Thymus (tissue), 11 donors: Measurements from ENCODE around the gene LPCAT1. TPM values are rescaled to one million over a fixed set of nuclear protein-coding genes. Genes with fewer than 3 reads are reported as not detected.
A peak's percentile ranks its signal among the peaks of the same experiment; 100 is the strongest.

Experiments used
- DNase-seq, 9 donors: peaks; one replicate each; pipeline ENCODE4 v3.0.0-alpha.2; 2013; ENCODE audit warnings: low spot score in 9 of 9, low read depth in 6 of 9, missing footprints in 1 of 9
- H3K27ac ChIP-seq, 2 donors: one replicate each; pipeline ENCODE4 v1.5.1; 2013; ENCODE audit warnings: control low read depth in 1 of 2, low read depth in 1 of 2, low read length in 1 of 2, mild to moderate bottlenecking in 1 of 2, moderate library complexity in 1 of 2
- H3K27me3 ChIP-seq, 2 donors: one replicate each; pipeline ENCODE4 v1.5.1; 2013; ENCODE audit warnings: low read length in 1 of 2; ENCODE audit not compliant: control insufficient read depth in 2 of 2, insufficient read depth in 1 of 2
- H3K36me3 ChIP-seq, 2 donors: one replicate each; pipeline ENCODE4 v1.5.1; 2013; ENCODE audit warnings: low read length in 1 of 2, mild to moderate bottlenecking in 1 of 2, moderate library complexity in 1 of 2; ENCODE audit not compliant: control insufficient read depth in 2 of 2, insufficient read depth in 2 of 2
- H3K4me1 ChIP-seq, 2 donors: one replicate each; pipeline ENCODE4 v1.5.1; 2013; ENCODE audit warnings: low read length in 2 of 2; ENCODE audit not compliant: control insufficient read depth in 2 of 2, insufficient read depth in 2 of 2
- H3K4me3 ChIP-seq, 2 donors: one replicate each; pipeline ENCODE4 v1.5.1; 2013; ENCODE audit warnings: low read length in 2 of 2, control low read depth in 1 of 2, mild to moderate bottlenecking in 1 of 2
- H3K9me3 ChIP-seq, 2 donors: one replicate each; pipeline ENCODE4 v1.5.1; 2013; ENCODE audit warnings: low read length in 1 of 2, mild to moderate bottlenecking in 1 of 2; ENCODE audit not compliant: control insufficient read depth in 2 of 2, insufficient read depth in 1 of 2
- WGBS: extraction: QIAGEN DNeasy Blood & Tissue Kit; methylation state at CpG from one replicate; pipeline ENCODE4 v1.1.7; 2013; 5-methylcytosine and 5-hydroxymethylcytosine counted together
- polyA plus RNA-seq: library from polyadenylated mRNA; stranded (reverse); fragments of 200-250 nt; gene quantifications from one replicate; pipeline ENCODE4 v1.2.3, GENCODE V29; 2013
- total RNA-seq: library from RNA; stranded (reverse); fragments of 120-200 nt; gene quantifications from one replicate; pipeline ENCODE4 v1.2.4, GENCODE V29; 2013
- donor health status: healthy.

LPCAT1 gene
- total and polyA plus RNA-seq, 2 donors, result 16.8 to 50.5 TPM

DNA sequence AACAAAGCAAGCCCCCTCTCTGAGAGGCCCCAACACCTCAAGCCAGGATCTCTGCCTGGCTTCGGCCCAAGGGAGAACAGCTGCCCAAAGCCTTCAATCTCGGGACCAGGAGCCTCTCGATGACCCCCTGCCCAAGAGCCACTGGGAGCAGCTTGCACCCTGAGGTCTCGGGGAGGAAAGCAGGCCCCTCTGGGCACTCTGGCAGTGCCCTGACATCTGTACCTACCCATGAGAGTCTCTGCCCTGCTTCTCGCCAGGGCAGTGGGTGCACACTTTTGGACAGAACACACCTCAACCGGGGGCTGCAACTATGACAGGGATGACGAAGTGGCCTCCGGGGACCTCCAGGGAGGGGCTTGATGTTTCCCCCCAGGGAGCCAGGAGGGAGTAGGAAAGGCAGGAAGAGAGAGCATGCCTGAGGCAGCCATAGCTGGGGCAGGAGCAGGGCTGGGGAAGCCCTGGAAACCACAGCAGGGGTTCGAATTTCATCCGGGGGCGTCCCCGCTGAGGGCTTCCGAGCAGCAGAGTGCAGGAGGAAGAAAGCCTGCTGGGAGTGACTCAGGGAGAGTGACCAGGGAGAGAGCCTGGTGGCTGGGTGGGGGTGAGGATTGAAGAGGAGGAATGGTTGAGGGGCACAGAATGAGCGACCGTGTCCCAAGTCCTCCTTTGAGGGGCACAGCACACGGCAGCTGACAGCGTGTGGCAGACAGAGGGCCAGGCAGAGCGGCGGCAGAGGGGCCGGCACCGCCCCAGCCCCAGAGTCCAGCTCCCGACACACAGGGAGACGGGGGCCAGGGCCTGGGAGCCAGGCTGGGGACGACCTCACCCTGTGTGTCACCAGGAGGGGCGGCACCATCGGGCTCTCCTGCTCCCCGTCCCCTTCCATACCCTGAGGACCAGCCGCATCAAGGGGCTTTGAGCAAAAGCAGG is 1.8 kb downstream of the LPCAT1 start:
- peaks cover 9 to 14% of the 10 kb centered on the region in 2 donors for H3K4me1 ChIP-seq
- DNase-seq, result no peak
- peak overlapping the region in 1 of 2 donors; percentile 35 for H3K4me3 ChIP-seq
- peaks cover 19 to 20% of the 10 kb centered on the region in 2 donors for H3K36me3 ChIP-seq
- peaks cover 0 to 12% of the 10 kb centered on the region in 2 donors for H3K27me3 ChIP-seq
- WGBS, result 91% methylated on average over 28 of the region's 28 CpGs
- H3K27ac ChIP-seq, result no peak overlapping the region
- H3K9me3 ChIP-seq, result no peaks in the 10 kb centered on the region

DNA sequence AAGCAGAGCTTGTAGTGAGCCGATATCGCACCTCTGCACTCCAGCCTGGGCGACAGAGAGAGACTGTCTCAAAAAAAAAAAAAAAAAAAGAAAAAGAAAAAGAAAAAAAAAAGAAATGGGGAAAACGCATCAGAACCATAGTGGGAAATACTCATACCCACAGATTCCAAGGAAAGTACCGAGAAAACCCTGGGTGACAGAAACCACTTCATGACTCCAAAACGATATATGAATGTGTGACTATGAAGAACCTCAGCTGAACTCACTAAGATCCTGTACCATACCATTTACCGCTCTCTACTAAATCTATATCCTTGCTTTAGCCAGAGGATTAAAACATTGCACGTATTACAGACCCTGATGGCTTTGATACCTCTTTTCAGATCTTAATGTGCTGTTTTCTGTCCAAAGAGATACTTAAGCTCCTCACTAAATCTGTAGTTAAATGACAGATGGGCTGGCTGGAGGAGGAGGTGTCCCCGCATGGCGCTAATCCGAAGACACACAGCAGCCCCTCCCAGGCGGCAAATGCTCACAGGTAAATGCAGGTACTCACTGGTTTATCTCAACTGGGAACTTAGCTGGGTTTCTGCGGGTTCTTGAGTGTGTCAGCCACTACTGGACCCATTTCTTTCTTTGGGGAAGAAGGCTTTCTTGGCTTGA is 2.8 kb downstream of the LPCAT1 start:
- no peak overlapping the region for H3K4me3 ChIP-seq
- no peak overlapping the region for H3K27ac ChIP-seq
- peaks cover 9 to 20% of the 10 kb centered on the region in 2 donors for H3K4me1 ChIP-seq
- DNase-seq, result no peak
- WGBS, result 98% methylated on average over 13 of the region's 13 CpGs
- no peaks in the 10 kb centered on the region for H3K9me3 ChIP-seq
- H3K36me3 ChIP-seq, result peaks cover 19 to 20% of the 10 kb centered on the region in 2 donors
- H3K27me3 ChIP-seq, result peaks cover 0 to 12% of the 10 kb centered on the region in 2 donors

DNA sequence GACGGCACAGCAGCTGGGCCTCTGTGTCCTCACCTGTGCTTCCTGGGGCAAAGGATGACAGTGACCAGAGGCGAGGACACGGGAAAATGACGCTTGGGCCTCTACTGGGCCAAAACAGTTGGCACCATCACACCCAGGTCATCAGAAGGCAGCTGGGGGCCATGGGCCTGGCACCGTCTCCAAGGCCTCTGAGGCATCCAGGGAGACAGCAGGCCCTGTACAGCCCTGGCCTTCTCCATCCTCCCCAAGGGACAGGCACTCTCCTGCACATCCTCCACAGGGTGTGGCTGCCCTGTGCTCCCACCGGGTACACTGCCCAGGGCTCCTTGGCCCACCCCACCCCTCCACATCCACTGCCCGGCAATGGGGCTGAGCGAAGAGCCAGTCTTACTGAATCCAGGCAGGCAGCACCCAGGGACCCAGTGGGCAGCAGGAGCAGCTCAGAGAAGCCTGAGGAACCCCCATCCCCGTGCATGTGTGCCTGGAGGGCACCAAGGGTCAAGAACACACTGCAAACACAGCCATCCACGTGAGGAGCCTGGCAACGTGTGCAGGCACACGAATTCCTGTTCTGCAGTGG is 4.0 kb downstream of the LPCAT1 start:
- DNase-seq, result no peak
- Histone ChIP-seq H3K9me3 (no peaks in the 10 kb centered on the region), H3K27ac (no peak overlapping the region), H3K27me3 (peaks cover 0 to 12% of the 10 kb centered on the region in 2 donors), H3K4me1 (peaks cover 9 to 32% of the 10 kb centered on the region in 2 donors), H3K36me3 (peaks cover 19 to 20% of the 10 kb centered on the region in 2 donors), H3K4me3 (no peak overlapping the region)
- WGBS, result 97% methylated on average over 12 of the region's 12 CpGs

DNA sequence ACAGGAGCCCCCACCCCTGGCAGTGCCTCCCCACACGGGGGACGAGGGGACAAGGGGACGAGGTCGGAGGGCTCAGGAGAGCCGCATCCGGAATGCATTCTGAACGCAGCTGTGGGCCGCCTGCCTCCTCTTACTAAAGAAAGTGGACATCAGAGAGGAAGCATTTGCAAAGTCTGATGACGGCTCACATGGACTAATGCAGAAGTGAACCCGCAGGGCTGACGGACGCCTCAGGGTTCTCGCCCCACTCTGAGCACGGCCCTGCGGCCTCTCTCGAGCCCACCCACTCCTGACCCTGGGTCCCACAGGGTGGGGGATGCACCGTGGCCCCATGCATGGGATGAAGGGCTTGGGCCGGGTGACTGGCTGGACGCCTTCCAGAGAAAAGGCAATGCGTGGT is 5.9 kb downstream of the LPCAT1 start:
- Histone ChIP-seq H3K4me1 (peaks cover 6 to 30% of the 10 kb centered on the region in 2 donors), H3K36me3 (peaks cover 23 to 27% of the 10 kb centered on the region in 2 donors), H3K27ac (no peak overlapping the region), H3K27me3 (peaks cover 0 to 10% of the 10 kb centered on the region in 2 donors), H3K9me3 (no peaks in the 10 kb centered on the region), H3K4me3 (no peak overlapping the region)
- WGBS, result 96% methylated on average over 20 of the region's 20 CpGs
- no peak for DNase-seq

DNA sequence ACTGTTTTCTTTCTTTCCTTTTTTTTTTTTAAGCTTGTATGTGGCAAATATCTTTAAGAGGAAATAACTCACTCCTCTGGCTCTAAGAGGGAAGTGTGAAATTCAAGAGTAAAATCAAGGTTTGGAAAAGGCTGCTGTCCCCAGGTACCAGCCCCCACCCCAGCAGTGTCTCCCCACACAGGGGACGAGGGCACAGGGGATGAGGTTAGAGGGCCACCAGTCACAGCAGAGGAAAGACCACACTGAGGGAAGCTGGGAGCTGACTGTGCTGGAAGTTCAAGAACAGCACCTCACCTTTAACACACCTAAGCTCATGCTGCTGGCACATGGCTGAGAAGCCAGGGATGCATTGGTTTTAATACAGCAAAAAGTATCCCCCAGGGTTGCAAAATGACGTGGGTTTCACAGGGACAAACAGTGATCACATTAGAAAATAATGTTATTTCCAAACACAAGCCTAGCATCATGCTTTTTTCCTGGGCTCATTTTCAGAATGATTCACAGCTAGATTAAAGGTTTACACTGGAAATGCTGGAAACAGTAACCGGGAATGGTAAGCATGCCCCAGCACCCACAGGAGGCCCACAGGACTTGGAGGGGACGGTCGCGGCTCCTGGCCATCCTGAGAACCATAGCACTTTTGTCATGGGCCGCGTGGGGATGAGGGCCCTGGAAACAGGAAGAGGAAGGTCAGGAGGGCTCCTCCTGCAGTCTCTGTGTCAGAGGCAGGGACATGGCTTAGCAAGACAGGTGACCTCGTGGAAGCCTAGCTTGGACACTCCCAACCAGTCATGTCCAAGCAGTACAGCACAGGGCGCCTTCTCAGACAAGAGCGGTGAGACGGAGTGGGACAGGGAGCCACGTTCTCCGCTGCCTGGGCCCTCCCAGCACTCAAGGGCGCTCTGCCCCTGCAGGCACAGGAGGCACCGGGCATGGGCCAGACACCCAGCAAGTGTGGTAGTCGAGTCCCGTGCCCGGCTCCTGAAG is 6.9 kb downstream of the LPCAT1 start:
- Histone ChIP-seq H3K4me3 (no peak overlapping the region), H3K27ac (peak overlapping the region in 1 of 2 donors; percentile 37), H3K4me1 (peaks cover 0 to 22% of the 10 kb centered on the region in 2 donors), H3K27me3 (peaks cover 0 to 1% of the 10 kb centered on the region in 2 donors), H3K9me3 (no peaks in the 10 kb centered on the region), H3K36me3 (peaks cover 32 to 33% of the 10 kb centered on the region in 2 donors)
- DNase-seq, result no peak
- WGBS, result 96% methylated on average over 19 of the region's 19 CpGs

DNA sequence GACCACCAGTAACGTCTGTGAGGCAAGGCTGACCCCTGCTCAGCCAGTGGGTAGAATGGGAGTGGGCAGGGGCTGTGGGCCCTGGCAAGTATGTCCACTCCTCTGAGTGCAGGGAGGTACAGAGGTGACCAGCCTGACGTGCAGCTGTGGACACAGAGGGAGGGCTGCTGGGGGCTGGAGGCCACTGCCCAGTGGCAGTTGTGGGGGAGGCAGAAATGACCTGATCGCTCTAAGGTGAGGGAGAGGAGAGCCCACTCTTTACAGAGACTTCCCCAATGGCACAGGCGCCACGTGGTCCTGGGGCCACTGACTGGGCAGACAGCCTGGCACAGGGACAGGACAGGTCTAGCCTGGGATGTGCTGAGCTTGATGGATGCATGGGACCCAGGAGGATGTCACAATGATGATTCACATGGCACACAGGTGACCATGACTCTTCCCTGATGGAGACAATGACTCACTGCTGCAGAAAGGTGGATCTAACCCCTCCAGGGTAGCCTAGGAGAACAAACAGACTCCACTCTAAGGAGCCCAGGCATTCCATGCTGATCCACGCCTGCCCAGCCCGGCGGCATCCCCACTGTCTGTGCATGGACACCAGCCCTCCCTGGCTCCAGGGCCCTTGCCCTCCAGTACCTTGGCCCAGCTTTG is 7.7 kb downstream of the LPCAT1 start:
- Histone ChIP-seq H3K4me1 (peaks cover 0 to 22% of the 10 kb centered on the region in 2 donors), H3K27me3 (no peaks in the 10 kb centered on the region), H3K27ac (peak overlapping the region in 1 of 2 donors; percentile 37), H3K9me3 (no peaks in the 10 kb centered on the region), H3K4me3 (no peak overlapping the region), H3K36me3 (peaks cover 31 to 32% of the 10 kb centered on the region in 2 donors)
- WGBS, result 94% methylated on average over 8 of the region's 8 CpGs
- DNase-seq, result no peak

DNA sequence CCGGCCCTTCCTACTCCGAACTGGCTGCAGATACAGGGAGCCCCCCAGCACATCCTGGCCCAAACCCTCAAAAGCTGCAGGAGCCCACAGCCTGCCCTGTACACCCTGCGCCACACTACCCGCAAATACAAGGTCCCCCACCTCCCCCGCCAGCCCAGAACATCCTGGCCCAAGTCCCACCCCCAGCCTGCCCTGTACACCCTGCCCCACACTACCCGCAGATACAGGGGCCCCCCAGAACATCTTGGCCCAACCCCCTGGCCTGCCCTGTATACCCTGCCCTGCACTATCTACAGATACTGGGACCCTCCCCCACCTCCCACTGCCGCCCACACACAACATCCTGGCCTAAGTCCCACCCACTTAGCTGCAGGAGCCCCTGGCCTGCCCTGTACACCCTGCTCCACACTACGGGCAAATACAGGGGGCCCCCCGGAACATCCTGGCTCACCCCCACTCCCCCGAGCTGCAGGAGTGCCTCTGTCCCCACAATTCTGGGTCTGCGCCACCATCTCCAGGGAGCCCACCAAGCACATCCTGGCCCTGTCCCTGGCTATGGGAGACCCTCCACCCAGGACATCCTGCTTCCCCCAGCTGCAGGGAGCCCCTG is 8.3 kb downstream of the LPCAT1 start:
- H3K27ac ChIP-seq, result no peak overlapping the region
- DNase-seq, result no peak

More for the DNA sequence above, 8.3 kb downstream of the LPCAT1 start:
- peaks cover 32 to 34% of the 10 kb centered on the region in 2 donors for H3K36me3 ChIP-seq
- 85% methylated on average over 11 of the region's 11 CpGs for WGBS
- H3K9me3 ChIP-seq, result no peaks in the 10 kb centered on the region
- peaks cover 0 to 22% of the 10 kb centered on the region in 2 donors for H3K4me1 ChIP-seq
- H3K27me3 ChIP-seq, result no peaks in the 10 kb centered on the region
- no peak overlapping the region for H3K4me3 ChIP-seq
